HUES6 (cell line): ENCODE data around the gene PPP2R2B.
"Not testable (repeated sequence)": the region's sequence is repeated elsewhere in the genome, so short reads cannot be mapped to it uniquely, and the experiment has no call there.

Experiments
- H3K27ac ChIP-seq: 2 replicates; pipeline ENCODE4 v1.7.0; 2013; ENCODE audit warnings: low read depth, mild to moderate bottlenecking, low read length, inconsistent platforms
- H3K27me3 ChIP-seq: 2 replicates; pipeline ENCODE4 v1.6.1; 2013; ENCODE audit warnings: low read length; ENCODE audit not compliant: control insufficient read depth, insufficient read depth
- H3K36me3 ChIP-seq: 2 replicates; pipeline ENCODE4 v1.6.1; 2013; ENCODE audit warnings: low read length; ENCODE audit not compliant: control insufficient read depth, insufficient read depth
- H3K4me1 ChIP-seq: 2 replicates; pipeline ENCODE4 v1.6.1; 2013; ENCODE audit warnings: low read length; ENCODE audit not compliant: control insufficient read depth, insufficient read depth
- H3K4me3 ChIP-seq: 2 replicates; pipeline ENCODE4 v1.5.1; 2013; ENCODE audit warnings: low read depth, low read length
- H3K9ac ChIP-seq: one replicate; pipeline ENCODE4 v1.6.1; 2013; ENCODE audit warnings: mild to moderate bottlenecking, low read length
- H3K9me3 ChIP-seq: 2 replicates; pipeline ENCODE4 v1.6.1; 2013; ENCODE audit warnings: low read depth, low read length; ENCODE audit not compliant: control insufficient read depth, insufficient read depth

The PPP2R2B gene

DNA sequence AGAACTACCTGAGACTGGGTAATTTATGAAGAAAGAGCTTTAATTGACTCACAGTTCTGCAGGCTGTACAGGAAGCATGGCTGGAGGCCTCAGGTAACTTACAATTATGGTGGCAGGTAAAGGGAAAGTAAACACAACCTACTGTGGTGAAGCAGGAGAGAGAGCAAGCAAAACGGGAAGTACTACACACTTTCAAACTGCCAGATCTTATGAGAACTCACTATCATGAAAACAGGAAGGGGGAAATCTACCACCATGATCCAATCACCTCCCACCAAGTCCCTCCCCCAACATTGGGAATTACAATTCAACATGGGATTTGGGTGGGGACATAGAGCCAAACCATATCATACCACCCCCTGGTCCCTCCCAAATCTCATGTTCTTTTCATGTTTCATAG, 303.8 kb downstream of the PPP2R2B start:
- Histone ChIP-seq H3K27me3 (peaks cover 3% of the 10 kb centered on the region; the same call in 1 of the 2 replicates), H3K27ac (no peak overlapping the region), H3K36me3 (no peaks in the 10 kb centered on the region), H3K9me3 (peaks cover 27% of the 10 kb centered on the region), H3K9ac (no peak overlapping the region), H3K4me3 (no peak overlapping the region), H3K4me1 (no peaks in the 10 kb centered on the region)

DNA sequence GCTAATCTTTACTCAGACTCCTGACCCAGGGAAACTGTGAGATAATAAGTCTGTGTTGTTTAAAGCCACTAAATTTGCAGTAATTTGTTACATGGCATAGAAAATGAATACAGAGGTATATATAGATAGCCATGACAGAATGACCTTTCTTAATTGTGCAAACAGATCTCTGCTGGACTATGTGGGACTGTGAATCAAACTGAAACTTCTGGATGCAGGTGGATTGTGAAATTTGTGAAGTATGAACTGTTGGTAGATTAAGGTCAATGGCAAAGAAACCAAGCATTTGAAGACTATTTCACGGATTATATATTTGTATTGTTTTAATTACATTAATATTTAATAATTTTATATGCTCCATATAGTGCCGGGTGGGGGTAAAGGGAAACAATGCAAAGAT, 310.4 kb downstream of the PPP2R2B start:
- Histone ChIP-seq H3K9ac (no peak overlapping the region), H3K27ac (no peak overlapping the region), H3K36me3 (no peaks in the 10 kb centered on the region), H3K4me1 (peaks cover 6% of the 10 kb centered on the region), H3K27me3 (no peaks in the 10 kb centered on the region), H3K9me3 (0 out of 2 replicates have a peak, but pooled peaks cover 7% of the 10 kb centered on the region), H3K4me3 (no peak overlapping the region)

GRCh38 chr5:146565764-146566367, 312.7 kb downstream of the PPP2R2B start:
- no peak overlapping the region for H3K27ac ChIP-seq
- 0 out of 2 replicates have a peak, but pooled peaks cover 7% of the 10 kb centered on the region for H3K9me3 ChIP-seq
- no peak overlapping the region for H3K9ac ChIP-seq
- H3K27me3 ChIP-seq = no peaks in the 10 kb centered on the region
- no peaks in the 10 kb centered on the region for H3K36me3 ChIP-seq
- no peak overlapping the region for H3K4me3 ChIP-seq
- peaks cover 17% of the 10 kb centered on the region for H3K4me1 ChIP-seq

GRCh38 chr5:146564007-146564762, 314.4 kb downstream of the PPP2R2B start:
- no peaks in the 10 kb centered on the region for H3K27me3 ChIP-seq
- no peak overlapping the region for H3K4me3 ChIP-seq
- H3K36me3 ChIP-seq = no peaks in the 10 kb centered on the region
- no peak overlapping the region for H3K9ac ChIP-seq
- H3K27ac ChIP-seq = no peak overlapping the region
- H3K4me1 ChIP-seq = peaks cover 27% of the 10 kb centered on the region
- no peaks in the 10 kb centered on the region for H3K9me3 ChIP-seq

DNA sequence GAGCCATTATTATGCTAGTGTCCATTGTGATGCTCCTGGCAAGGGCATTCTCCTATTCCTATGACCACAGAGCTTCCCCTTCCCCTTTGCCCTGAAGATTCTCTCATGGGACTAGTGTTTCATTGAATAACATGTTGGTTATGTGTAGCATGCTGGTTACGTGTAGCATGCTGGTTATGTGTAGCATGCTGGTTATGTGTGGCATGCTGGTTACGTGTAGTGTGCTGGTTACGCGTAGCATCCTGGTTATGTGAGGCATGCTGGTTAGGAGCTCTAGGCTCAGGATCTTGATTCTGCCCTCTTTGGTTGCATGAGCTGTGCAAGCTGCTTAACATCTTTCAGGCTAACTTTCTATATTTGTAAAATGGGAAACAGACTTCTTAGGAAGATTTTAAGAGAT, 316.1 kb downstream of the PPP2R2B start:
- Histone ChIP-seq H3K9ac (no peak overlapping the region), H3K4me1 (peaks cover 27% of the 10 kb centered on the region)

GRCh38 chr5:146561711-146562110, 316.8 kb downstream of the PPP2R2B start:
- Histone ChIP-seq H3K4me3 (no peak overlapping the region), H3K27me3 (no peaks in the 10 kb centered on the region), H3K9me3 (peaks cover 10% of the 10 kb centered on the region), H3K9ac (no peak overlapping the region), H3K36me3 (no peaks in the 10 kb centered on the region), H3K27ac (no peak overlapping the region), H3K4me1 (peaks cover 27% of the 10 kb centered on the region)

More for the DNA sequence above, 316.1 kb downstream of the PPP2R2B start:
- Histone ChIP-seq H3K36me3 (no peaks in the 10 kb centered on the region), H3K4me3 (no peak overlapping the region), H3K27me3 (no peaks in the 10 kb centered on the region), H3K27ac (no peak overlapping the region), H3K9me3 (peaks cover 3% of the 10 kb centered on the region; the same call in 1 of the 2 replicates)

DNA sequence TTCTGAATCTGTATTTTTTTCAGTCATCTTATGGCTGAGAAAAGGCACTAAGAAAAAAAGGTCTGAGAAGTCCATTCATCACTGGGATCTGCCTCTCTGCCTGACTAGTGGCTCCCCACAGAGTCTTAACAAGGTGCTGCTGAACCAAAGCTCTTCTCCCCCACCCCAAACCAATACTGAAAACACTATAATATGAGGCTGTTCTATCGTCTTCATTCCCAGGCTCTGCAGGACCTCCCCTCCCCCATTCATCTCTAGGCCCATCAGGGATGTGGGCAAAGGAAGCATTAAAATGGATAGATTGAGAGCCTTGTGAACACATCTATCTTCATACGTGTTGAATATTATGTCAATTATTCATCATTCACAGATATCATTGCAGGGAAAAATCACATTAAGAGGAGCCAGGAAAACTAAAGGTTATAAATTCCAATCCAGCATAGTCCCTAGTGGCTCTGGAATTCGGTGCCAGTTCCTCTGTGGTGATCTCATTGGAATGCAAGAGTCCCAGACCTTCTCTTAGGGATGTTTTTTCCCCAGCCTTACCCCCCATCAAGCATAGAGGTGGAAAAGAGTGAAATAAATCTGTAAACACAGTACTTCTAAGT, 318.2 kb downstream of the PPP2R2B start:
- Histone ChIP-seq H3K27ac (no peak overlapping the region; the same call in 1 of the 2 replicates), H3K27me3 (no peaks in the 10 kb centered on the region), H3K4me3 (no peak overlapping the region), H3K9me3 (peaks cover 16% of the 10 kb centered on the region), H3K9ac (no peak overlapping the region), H3K4me1 (peaks cover 27% of the 10 kb centered on the region), H3K36me3 (no peaks in the 10 kb centered on the region)

DNA sequence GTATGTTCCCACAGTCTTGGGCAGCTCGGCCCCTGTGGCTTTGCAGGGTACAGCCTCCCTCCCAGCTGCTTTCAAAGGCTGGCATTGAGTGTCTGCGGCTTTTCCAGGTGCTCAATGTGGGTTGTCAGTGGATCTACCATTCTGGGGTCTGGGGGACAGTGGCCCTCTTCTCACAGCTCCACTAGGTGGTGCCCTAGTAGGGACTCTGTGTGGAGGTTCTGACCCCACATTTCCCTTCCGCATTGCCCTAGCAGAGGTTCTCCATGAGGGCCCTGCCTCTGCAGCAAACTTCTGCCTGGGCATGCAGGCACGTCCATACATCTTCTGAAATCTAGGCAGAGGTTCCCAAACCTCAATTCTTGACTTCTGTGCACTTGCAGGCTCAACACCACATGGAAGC, 321.7 kb downstream of the PPP2R2B start:
- H3K36me3 ChIP-seq, H3K27me3 ChIP-seq, H3K9ac ChIP-seq, H3K4me3 ChIP-seq, H3K27ac ChIP-seq: not testable (repeated sequence)
- Histone ChIP-seq H3K9me3 (peaks cover 16% of the 10 kb centered on the region), H3K4me1 (peaks cover 15% of the 10 kb centered on the region)

- Histone ChIP-seq H3K27me3 (no peaks in the 10 kb centered on the region), H3K27ac (no peak overlapping the region), H3K9me3 (peaks cover 14% of the 10 kb centered on the region), H3K4me1 (no peaks in the 10 kb centered on the region), H3K9ac (no peak overlapping the region), H3K36me3 (no peaks in the 10 kb centered on the region), H3K4me3 (no peak overlapping the region)
Measured at GRCh38 chr5:146553446-146553845, 325.1 kb downstream of the PPP2R2B start.

GRCh38 chr5:146549615-146550014, 328.9 kb downstream of the PPP2R2B start:
- Histone ChIP-seq H3K9me3 (no peaks in the 10 kb centered on the region), H3K27ac (no peak overlapping the region), H3K9ac (no peak overlapping the region), H3K36me3 (no peaks in the 10 kb centered on the region), H3K4me1 (no peaks in the 10 kb centered on the region), H3K4me3 (no peak overlapping the region), H3K27me3 (no peaks in the 10 kb centered on the region)

DNA sequence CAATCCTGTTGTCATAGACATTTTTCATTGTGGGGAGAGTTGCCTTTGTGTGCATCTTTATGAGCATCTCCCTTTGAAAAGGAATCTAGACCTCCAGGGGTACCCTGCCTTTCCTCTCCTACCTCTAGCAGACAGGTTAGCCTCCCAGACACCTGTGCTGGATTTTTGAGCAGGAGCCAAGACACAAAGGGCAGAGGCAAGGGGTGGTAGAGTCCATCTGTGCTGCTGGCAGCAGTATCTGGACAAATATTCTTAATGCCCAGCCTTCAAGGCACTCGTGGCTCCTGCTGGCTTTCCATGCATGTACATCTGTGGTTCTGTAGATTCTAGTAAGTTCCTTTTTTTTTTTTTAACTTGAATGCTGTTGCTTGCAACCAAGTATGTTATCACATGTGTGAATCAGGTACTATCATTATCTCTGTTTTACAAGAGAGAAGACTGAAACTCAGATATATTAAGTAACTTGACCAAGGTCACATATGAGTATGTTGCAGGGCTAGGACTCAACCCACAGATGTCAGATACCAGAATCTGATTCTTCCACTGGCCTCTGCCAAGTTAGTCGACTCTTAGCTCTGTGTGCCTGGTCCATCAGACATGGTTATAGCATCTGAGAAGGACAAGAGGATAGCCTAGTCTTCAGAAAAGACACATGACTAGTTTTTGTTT, 329.6 kb downstream of the PPP2R2B start:
- Histone ChIP-seq H3K27ac (no peak overlapping the region), H3K27me3 (no peaks in the 10 kb centered on the region), H3K36me3 (no peaks in the 10 kb centered on the region), H3K4me3 (no peak overlapping the region), H3K4me1 (no peaks in the 10 kb centered on the region), H3K9ac (no peak overlapping the region), H3K9me3 (no peaks in the 10 kb centered on the region)
